ENCODE data around the gene KHDC4.
"Not testable (repeated sequence)": the region's sequence is repeated elsewhere in the genome, so short reads cannot be mapped to it uniquely, and the experiment has no call there.

KHDC4 gene

DNA sequence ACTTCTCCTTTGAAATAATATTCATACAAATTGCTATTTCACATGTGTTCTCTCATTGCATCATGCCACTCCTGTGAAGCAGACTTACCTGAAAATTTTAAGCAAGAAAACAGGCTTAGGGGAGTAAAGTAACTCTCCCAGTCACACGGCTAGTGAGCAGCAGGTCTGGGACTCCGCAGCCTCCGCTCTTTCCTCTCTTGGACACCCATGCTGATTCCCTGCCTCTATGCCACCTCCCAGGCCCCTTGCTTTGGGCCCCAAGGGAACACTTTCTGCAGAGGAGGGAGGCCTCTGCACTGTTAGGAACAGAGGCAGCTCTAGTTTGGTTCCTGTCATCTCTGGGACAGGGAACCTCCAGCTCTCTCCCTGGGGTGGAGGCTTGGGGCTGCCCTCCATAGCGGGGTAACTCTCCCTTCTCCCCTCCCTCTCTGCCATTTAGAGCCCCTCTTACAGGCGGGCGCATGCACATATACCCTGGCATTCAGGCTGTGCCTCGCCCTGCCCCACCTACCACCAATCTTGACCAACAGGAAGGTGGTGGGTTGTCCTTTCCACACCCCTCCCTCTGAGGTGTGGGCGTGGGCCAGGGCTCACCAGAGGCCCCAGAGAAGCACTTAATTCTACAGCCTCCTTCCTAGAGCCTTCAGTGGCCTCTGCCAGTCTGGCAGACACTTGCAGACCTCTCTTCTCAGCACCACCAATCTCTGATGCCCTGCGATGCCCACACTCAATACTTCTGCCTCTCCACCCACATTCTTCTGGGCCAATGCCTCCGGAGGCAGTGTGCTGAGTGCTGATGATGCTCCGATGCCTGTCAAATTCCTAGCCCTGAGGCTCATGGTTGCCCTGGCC, 7.0 kb upstream of the KHDC4 start, which contains the start of gene RXFP4:
Gene RXFP4, plus strand, starts transcription at position 646 of the 852 bp plus-strand sequence. Its CDS starts 72 bp downstream, at position 718.
- DNase-seq (ENCODE audit: low read depth) = no peak

GRCh38 chr1:155940482-155940992, 6.3 kb upstream of the KHDC4 start:
- no peak for DNase-seq (ENCODE audit: low read depth)

GRCh38 chr1:155938220-155938627, 4.0 kb upstream of the KHDC4 start:
- no peak for DNase-seq (ENCODE audit: low read depth)

DNA sequence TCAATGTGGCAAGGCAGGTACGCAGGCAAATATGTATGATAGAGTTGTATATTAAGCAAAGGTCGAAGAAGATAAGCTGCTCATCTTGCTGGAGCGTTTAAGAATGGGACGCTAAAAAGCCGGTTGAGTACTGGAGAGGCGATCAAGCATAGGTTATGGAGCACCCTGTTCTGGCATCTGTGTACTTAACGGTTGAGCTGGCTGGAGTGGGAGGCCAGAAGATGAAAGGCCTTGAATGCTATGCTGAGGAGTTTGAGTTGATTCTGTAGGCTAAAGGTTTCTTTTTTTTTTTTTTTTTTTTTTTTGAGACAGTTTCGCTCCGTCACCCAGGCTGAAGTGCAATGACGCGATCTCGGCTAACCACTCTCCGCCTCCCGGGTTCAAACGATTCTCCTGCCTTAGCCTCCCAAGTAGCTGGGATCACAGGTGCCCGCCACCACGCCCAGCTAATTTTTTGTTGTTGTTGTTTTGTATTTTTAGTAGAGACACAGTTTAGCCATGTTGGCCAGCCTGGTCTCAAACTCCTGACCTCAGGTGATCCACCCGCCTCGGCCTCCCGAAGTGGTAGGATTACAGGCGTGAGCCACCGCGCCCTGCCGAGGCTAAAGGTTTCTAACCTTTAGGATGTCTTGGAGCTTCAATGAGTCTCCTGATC, 850 bp upstream of the KHDC4 start:
- no peak for DNase-seq (ENCODE audit: low read depth)

GRCh38 chr1:155933591-155934096, 569 bp downstream of the KHDC4 start:
- no peak for DNase-seq (ENCODE audit: low read depth)

- DNase-seq (ENCODE audit: low read depth) = no peak
Measured at GRCh38 chr1:155932487-155932886, 1.7 kb downstream of the KHDC4 start.

DNA sequence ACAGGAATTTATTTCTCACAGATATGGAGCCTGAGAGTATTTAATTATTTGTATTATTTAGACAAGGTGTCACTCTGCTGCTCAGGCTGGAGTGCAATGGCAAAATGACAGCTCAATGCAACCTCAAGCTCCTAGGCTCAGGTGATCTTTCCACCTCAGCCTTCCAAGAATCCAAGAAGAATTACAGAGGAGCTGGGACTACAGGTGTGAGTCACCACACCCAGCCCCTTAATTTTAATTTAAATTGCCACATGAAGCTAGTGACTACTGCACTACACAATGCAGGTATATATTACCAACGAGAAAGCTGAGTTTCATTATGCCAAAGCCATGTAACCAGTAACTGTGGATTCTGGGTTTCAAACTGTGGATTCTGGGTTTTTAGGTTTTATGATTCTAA, 2.1 kb downstream of the KHDC4 start:
- DNase-seq (ENCODE audit: low read depth) = no peak

- no peak for DNase-seq (ENCODE audit: low read depth)
Measured at GRCh38 chr1:155931332-155932038, 2.7 kb downstream of the KHDC4 start.

DNA sequence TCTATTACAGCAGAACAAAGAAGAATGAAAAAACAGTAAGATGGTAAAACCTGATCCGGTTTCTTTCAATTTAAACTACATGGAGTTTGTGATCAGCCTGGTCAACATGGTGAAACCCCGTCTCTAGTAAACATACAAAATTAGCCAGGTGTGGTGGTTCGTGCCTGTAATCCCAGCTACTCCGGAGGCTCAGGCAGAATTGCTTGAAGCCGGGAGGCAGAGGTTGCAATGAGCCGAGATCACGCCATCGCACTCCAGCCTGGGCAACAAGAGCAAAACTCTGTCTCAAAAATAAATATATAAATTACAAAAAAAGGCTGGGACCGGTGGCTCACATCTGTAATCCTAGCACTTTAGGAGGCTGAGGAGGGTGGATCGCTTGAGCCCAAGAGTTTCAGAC, 3.5 kb downstream of the KHDC4 start:
- DNase-seq (ENCODE audit: low read depth) = not testable (repeated sequence)

DNA sequence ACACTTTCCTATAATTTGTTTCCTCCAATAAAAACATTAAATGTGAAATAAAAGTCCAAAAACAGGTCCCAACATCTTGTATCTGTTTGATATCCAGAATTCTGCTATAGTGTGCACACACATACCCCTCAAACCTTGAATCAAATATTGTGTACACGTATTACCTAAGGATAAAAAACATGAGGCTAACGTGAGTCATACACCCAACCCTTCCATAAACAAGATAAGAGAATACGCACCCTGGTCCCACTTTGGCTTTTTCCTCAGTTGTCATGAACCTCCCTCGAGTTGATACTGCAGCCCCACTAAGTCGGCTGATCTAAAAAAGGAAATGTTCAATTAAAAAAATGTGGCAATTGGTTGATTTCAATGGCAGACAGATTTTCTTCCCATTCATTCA, 5.2 kb downstream of the KHDC4 start:
- no peak for DNase-seq (ENCODE audit: low read depth)

GRCh38 chr1:155925506-155925905, 8.7 kb downstream of the KHDC4 start:
- no peak for DNase-seq (ENCODE audit: low read depth)

- no peak for DNase-seq (ENCODE audit: low read depth)
Measured at GRCh38 chr1:155920717-155921116, 13.5 kb downstream of the KHDC4 start.

DNA sequence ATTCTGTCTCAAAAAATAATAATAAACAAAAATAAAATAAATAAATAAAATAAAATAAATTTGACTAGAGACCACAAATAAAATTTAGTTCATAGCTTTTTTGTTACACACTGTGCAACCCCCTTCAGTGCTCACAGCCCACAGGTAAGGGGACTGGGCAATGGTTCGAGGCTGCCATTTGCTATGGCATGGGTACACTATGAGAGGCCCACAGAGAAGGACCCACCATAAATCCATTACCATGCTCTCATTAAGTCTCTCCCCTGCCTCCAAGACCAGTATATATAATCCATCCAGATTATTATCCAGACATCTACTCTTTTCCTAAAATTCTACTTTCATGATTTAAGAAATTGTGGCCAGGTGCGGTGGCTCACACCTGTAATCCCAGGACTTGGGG, 14.4 kb downstream of the KHDC4 start:
- DNase-seq (ENCODE audit: low read depth) = no peak

GRCh38 chr1:155918660-155919059, 15.6 kb downstream of the KHDC4 start:
- no peak for DNase-seq (ENCODE audit: low read depth)

DNA sequence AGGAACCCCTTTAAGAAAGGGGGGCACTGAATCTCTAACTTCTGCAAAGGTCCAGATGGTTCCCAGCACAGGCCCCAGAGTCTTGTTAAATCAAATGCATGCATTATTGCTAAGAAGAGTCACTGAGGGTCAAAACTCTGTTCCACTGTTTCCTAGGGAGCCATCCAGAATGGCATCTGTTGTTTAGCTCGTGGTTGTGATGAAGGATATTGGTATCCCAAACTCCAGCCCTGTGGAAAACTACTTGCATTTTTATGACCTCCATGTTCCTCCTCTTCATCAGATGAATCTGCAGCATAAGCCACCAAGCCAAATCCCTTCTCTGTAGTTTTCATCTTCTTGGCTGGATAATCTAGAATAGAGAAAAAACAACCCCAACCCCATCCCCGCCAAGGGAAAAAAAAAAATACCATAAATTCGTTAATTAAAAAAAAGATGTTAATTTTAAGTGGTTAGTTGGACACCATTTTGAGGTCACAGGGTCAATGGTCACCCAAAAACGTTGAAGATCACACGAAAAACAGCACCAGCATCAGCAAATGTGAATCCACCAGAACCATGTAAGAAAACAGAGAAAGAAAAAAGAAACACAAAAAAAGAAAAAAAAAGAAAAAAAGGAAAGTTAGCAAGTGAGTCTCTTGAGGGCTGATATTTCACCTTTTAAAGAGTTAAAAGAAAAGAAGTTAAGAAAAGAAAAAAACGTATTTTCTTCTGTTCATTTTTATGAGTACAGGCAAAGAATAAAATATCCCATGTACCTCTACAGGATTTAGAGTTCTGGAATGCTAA, 20.1 kb downstream of the KHDC4 start:
- no peak for DNase-seq (ENCODE audit: low read depth)

DNA sequence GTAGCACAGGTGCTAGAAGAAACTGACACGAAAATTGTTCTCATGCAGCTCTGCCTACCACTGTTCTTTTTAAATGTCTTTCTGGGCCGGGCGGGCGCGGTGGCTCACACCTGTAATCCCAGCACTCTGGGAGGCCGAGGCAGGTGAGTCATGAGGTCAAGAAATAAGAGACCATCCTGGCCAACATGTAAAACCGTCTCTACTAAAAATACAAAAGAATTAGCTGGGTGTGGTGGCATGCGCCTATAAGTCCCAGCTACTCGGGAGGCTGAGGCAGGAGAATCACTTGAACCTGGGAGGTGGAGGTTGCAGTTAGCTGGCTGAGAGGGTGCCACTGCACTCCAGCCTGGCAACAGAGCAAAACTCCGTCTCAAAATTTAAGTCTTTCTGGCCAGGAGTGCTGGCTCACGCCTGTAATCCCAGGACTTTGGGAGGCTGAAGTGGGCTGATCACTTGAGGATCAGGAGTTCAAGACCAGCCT, 22.1 kb downstream of the KHDC4 start:
- DNase-seq (ENCODE audit: low read depth) = no peak

DNA sequence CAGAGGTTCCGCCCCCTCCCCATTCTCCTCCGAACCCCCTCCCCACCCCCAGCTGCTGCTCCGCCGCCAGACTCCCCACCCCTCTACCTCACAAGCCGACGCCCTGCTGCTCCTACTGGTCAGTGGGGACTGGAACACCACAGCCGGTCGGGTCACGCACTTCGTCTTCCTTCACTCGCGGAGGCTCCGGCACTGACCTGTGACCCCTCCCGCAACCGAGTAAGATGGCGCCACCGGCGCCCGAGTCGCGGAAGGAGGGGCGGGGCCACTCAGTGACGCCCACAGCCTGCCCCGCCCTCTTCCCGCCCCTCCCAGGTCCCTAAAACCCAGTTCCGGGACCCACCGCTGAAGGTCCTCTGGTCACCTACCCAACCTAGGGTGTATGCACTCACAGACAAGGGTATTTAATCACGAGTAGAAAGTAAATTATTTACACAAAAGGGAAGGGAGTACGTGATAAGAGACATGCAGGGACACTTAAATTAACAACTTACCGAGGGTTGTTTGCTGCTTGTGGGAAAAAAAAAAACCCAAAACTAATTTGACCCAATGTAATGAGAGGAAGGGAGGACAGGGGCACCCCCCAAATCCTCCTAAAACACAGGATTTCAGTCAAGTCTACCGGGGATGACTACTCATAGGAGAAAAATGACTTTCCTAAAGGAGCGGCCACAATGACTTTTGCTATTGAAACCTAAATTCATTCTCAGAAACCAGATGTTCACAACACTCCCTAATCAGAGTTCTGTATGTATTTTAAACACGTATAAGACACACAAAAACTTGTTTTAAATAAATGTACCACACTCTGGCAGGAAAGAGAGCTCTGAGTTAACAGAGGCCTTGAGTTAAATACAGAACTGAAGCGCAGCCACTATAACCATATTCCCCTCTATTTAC, 22.8 kb downstream of the KHDC4 start, which contains the start of gene RIT1:
Gene RIT1, minus strand, starts transcription at position 194 of the 900 bp plus-strand sequence. CDS start 588 bp downstream, outside the sequence.
- peak; percentile 77 for DNase-seq (ENCODE audit: low read depth)

GRCh38 chr1:155910621-155911121, 23.5 kb downstream of the KHDC4 start:
- DNase-seq (ENCODE audit: low read depth) = no peak

DNA sequence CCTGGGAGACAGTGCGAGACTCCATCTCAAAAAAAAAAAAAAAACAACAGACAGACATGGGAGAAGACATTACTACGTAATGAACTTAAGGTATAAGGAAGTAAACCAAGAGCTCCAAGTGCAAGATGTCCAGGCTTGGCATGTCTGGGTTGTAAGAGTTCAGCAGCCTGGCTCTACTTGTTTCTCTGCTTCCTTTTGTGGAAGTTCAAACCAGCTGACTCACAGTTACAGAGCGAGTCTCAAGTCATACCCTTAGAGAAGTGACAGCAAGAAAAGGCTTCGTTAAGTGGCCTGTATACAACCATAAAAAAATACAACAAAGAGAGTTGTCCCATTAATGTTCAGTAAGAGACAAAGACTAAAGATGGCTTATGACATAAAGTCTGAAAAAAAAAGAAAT, 24.3 kb downstream of the KHDC4 start:
- no peak for DNase-seq (ENCODE audit: low read depth)

DNA sequence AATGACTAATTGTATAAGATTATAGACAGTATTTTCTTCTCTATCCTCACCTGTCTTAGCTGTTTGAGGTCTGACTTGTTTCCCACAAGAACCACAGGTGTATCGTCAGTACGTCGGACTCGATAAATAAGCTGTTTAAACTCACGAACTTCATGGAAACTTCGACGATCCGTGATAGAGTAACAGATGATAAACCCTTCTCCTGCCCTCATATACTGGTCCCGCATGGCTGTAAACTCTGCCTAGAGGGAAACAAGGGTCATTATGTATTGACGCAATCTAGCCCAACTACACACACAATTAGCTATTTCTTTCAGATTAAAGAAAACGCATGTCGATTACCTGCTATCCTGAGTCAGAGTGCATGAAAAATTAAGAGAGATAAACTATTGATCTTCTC, 30.0 kb downstream of the KHDC4 start:
- DNase-seq (ENCODE audit: low read depth) = no peak
